HepG2 (cell line): ENCODE results near the gene MACROD2. TPM values are rescaled to one million over a fixed set of nuclear protein-coding genes. Genes with fewer than 3 reads are reported as not detected.

ENCODE experiments used
- ATAC-seq: fragments of 200-7000 bp; cut with Tn5 transposase; 3 replicates; pipeline ENCODE4 v1.9.1; 2020; ENCODE audit warnings: mild to moderate bottlenecking, moderate library complexity
- BruUV-seq: library from RNA; stranded (reverse); fragments of 400-500 nt; replicated peaks from 2 replicates; lab custom pipeline; 2021; lab: Mats Ljungman, UMichigan
- CTCF ChIA-PET: fragments of 300-600 bp; formaldehyde crosslinking; extraction: SDS; loops from one replicate; lab custom pipeline; 2021; ENCODE audit warnings: low total read pairs, inconsistent platforms, low intra/inter-chr PET ratio; lab: Yijun Ruan, JAX
- POLR2A ChIA-PET: fragments of 350-600 bp; sonication (Branson Sonifier 250); formaldehyde crosslinking; loops from one replicate; lab custom pipeline; 2020; ENCODE audit warnings: antibody characterized with exemption, inconsistent platforms; lab: Yijun Ruan, JAX
- DNase-seq: peaks from one replicate; pipeline ENCODE4 v3.0.0-alpha.2; 2015; ENCODE audit warnings: low spot score
- FAIRE-seq: peaks from 3 replicates; lab custom pipeline; 2011; peaks lifted over from hg19 to GRCh38; lab: Jason Lieb, UNC
- H2AFZ ChIP-seq: one replicate; pipeline ENCODE4 v1.6.1; 2011; ENCODE audit warnings: low read length, inconsistent platforms
- H3K27ac ChIP-seq: fragments of 300-600 bp; 3 replicates; pipeline ENCODE4 v1.8.0; 2011; ENCODE audit warnings: mixed run types, mild to moderate bottlenecking, mixed read lengths, low read length, inconsistent platforms; ENCODE audit not compliant: insufficient read depth; ENCODE audit errors: extremely low read length
- H3K27me3 ChIP-seq, 2 experiments: fragments of 200-600 bp in 1 of 2; 2 replicates in 1 of 2; 3 replicates in 1 of 2; pipeline versions ENCODE4 v1.6.0 to v1.8.0; 2011; ENCODE audit warnings: low read length in 2 of 2, mild to moderate bottlenecking in 2 of 2, moderate library complexity in 2 of 2, inconsistent platforms in 1 of 2; ENCODE audit not compliant: insufficient read depth in 2 of 2, control insufficient read depth in 1 of 2
- H3K36me3 ChIP-seq, 2 experiments: fragments of 200-600 bp in 1 of 2; replicated peaks in 1 of 2; 2 replicates in 1 of 2; 3 replicates in 1 of 2; pipeline versions ENCODE4 v1.5.1 to v1.8.0; 2011; ENCODE audit warnings: low read length in 2 of 2, inconsistent platforms in 1 of 2; ENCODE audit not compliant: insufficient read depth in 2 of 2, control insufficient read depth in 1 of 2
- H3K4me1 ChIP-seq: 2 replicates; pipeline ENCODE4 v1.5.1; 2012; ENCODE audit warnings: low read length, inconsistent platforms; ENCODE audit not compliant: insufficient read depth
- H3K4me2 ChIP-seq: 2 replicates; pipeline ENCODE4 v1.6.0; 2011; ENCODE audit warnings: low read depth, low read length, inconsistent platforms
- H3K4me3 ChIP-seq, 3 experiments: fragments of 200-600 bp in 1 of 3; sonication (generic), shearing (Covaris generic) in 1 of 3; replicated peaks in 1 of 3; 2 replicates each; pipeline ENCODE4 v1.5.1; 2011 to 2016; ENCODE audit warnings: low read length in 3 of 3, inconsistent platforms in 2 of 3, low read depth in 2 of 3, mild to moderate bottlenecking in 2 of 3, control low read depth in 1 of 3, mixed read lengths in 1 of 3; ENCODE audit not compliant: insufficient read depth in 1 of 3
- H3K79me2 ChIP-seq: one replicate; pipeline ENCODE4 v1.6.1; 2011; ENCODE audit warnings: low read length, inconsistent platforms; ENCODE audit not compliant: insufficient read depth
- H3K9ac ChIP-seq: 2 replicates; pipeline ENCODE4 v1.6.0; 2011; ENCODE audit warnings: mild to moderate bottlenecking, low read depth, low read length, inconsistent platforms; ENCODE audit not compliant: insufficient read depth
- H3K9me3 ChIP-seq: 2 replicates; pipeline ENCODE4 v1.5.1; 2012; ENCODE audit warnings: mild to moderate bottlenecking, low read length
- H4K20me1 ChIP-seq: 2 replicates; pipeline ENCODE4 v1.6.0; 2011; ENCODE audit warnings: inconsistent platforms, mild to moderate bottlenecking, low read length, moderate library complexity; ENCODE audit not compliant: insufficient read depth
- ATF7 ChIP-seq, 2 experiments: fragments of 450-650 bp in 1 of 2; sonication (generic) in 1 of 2; formaldehyde crosslinking in 1 of 2; IDR thresholded peaks; 2 replicates each; pipeline versions ENCODE4 v1.4.0 to v1.6.1; 2016 to 2020; ENCODE audit warnings: antibody characterized with exemption in 1 of 2, mild to moderate bottlenecking in 1 of 2, missing genetic modification reagents in 1 of 2
- BHLHE40 ChIP-seq: IDR thresholded peaks from 2 replicates; pipeline ENCODE4 v1.6.1; 2011; ENCODE audit warnings: low read length, improper control_type of control experiment
- IKZF1 ChIP-seq: fragments of 450-650 bp; IDR thresholded peaks from 2 replicates; pipeline ENCODE4 v1.7.1; 2016
- NPAS2 ChIP-seq: sonication (generic); formaldehyde crosslinking; IDR thresholded peaks from 2 replicates; pipeline ENCODE4 v1.8.0; 2022; ENCODE audit warnings: mild to moderate bottlenecking, missing genetic modification reagents, borderline replicate concordance
- PAF1 ChIP-seq: IDR thresholded peaks from 2 replicates; pipeline ENCODE4 v1.6.1; 2016; ENCODE audit warnings: missing genetic modification reagents, missing compliant biosample characterization
- ZFP36 ChIP-seq: fragments of 150-350 bp; IDR thresholded peaks from 2 replicates; pipeline ENCODE4 v1.6.1; 2018; ENCODE audit warnings: borderline replicate concordance, low read length, low read depth; ENCODE audit not compliant: partially characterized antibody
- ZMYM4 ChIP-seq: sonication (generic); formaldehyde crosslinking; IDR thresholded peaks from 2 replicates; pipeline ENCODE4 v1.8.1; 2023; ENCODE audit warnings: mild to moderate bottlenecking, missing genetic modification reagents
- ZNF333 ChIP-seq: sonication (generic); formaldehyde crosslinking; IDR thresholded peaks from 2 replicates; pipeline ENCODE4 v1.4.0; 2020; ENCODE audit warnings: mild to moderate bottlenecking, missing genetic modification reagents, borderline replicate concordance
- ZNF335 ChIP-seq: sonication (generic); formaldehyde crosslinking; IDR thresholded peaks from 2 replicates; pipeline ENCODE4 v1.4.0; 2020; ENCODE audit warnings: missing genetic modification reagents
- ZNF629 ChIP-seq: sonication (generic); formaldehyde crosslinking; conservative IDR thresholded peaks from 2 replicates; pipeline ENCODE4 v1.5.0; 2020; ENCODE audit warnings: missing genetic modification reagents
- WGBS: methylation state at CpG from one replicate; pipeline ENCODE4 v1.1.6; 2017; ENCODE audit warnings: low lambda C conversion rate; 5-methylcytosine and 5-hydroxymethylcytosine counted together
- in situ Hi-C: cut with HindIII; loops from 2 replicates; pipeline ENCODE4 v1.10.0; 2017; ENCODE audit warnings: low pct_unique_long_range_greater_than_20kb; ENCODE audit not compliant: extremely low pct_ligation_motif_present
- intact Hi-C: fragments of 100-400 bp; cut with micrococcal nuclease; formaldehyde crosslinking; loops from one replicate; pipeline ENCODE4 v1.10.0; 2022; ENCODE audit not compliant: unreplicated experiment
- polyA plus RNA-seq, 8 experiments: library from polyadenylated mRNA; depleted of rRNA in 3 of 8; stranded (reverse) in 7 of 8; unstranded in 1 of 8; fragments of >200 nt; fragmentation: Illumina TruSeq in 4 of 8; extraction: Trizol in 4 of 8; gene quantifications; 2 replicates each; pipeline versions ENCODE4 v1.2.1 to v1.2.3, GENCODE V29; 2011 to 2016; ENCODE audit warnings: low read depth in 4 of 8, missing spikeins in 1 of 8, mixed read lengths in 1 of 8; ENCODE audit not compliant: insufficient read depth in 1 of 8
- total RNA-seq, 5 experiments: library from RNA; depleted of rRNA; stranded (reverse); fragments of >200 nt; fragmentation: Illumina TruSeq; extraction: Trizol; gene quantifications; 2 replicates each; pipeline ENCODE4 v1.2.3, GENCODE V29; 2016; ENCODE audit warnings: low read depth in 1 of 5
- TF ChIP-seq, protein P1 (sequence below): sonication (generic); formaldehyde crosslinking; IDR thresholded peaks from 2 replicates; pipeline ENCODE4 v1.5.1; 2020; ENCODE audit warnings: mild to moderate bottlenecking, missing genetic modification reagents, borderline replicate concordance
- TF ChIP-seq, protein P2 (sequence below): IDR thresholded peaks from 2 replicates; pipeline ENCODE4 v1.6.1; 2018; ENCODE audit warnings: missing genetic modification reagents

Gene MACROD2
- total and polyA plus RNA-seq, 2 of the 13 experiments (the other 11 are each of a cell fraction or from before 2014, with no cell fraction given), result 0.13 to 0.51 TPM

DNA sequence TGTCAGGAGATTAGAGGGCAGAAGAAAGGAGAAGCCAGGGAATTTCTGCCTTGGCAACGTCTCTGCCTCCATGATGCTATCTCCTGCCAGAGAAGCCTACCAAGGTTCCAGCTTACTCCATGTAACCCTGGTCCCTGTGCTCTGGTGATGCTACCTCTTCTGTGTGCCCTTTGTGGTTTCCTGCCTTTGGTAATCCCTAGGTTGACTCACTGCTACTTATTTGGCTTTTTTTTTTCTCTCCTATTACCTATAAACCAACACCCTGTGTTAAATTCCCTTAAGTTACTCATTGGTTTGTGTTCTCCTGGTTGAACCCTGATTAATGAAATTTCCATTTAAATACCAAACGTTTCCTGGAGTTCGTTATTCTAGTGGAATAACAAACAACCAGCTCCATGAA is 869.9 kb downstream of the MACROD2 start:
- ChIA-PET POLR2A (no interaction called here), CTCF (no interaction called here)
- no peak for DNase-seq
- no peaks in the 10 kb centered on the region for H4K20me1 ChIP-seq
- TF ChIP-seq, protein P1, sequence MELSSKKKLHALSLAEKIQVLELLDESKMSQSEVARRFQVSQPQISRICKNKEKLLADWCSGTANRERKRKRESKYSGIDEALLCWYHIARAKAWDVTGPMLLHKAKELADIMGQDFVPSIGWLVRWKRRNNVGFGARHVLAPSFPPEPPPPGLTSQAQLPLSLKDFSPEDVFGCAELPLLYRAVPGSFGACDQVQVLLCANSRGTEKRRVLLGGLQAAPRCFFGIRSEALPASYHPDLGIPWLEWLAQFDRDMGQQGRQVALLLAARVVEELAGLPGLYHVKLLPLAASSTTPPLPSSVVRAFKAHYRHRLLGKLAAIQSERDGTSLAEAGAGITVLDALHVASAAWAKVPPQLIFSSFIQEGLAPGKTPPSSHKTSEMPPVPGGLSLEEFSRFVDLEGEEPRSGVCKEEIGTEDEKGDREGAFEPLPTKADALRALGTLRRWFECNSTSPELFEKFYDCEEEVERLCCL (CRISPR knock-in tag), result no peak
- TF ChIP-seq ZNF629 (CRISPR knock-in tag) (no peak), BHLHE40 (no peak), PAF1 (CRISPR knock-in tag) (no peak), ZFP36 (no peak), IKZF1 (no peak), ZNF335 (CRISPR knock-in tag) (no peak)
- TF ChIP-seq, all 625 proteins: peak for 0
- no peaks in the 10 kb centered on the region for H3K79me2 ChIP-seq
- in situ Hi-C loops, result no loop called here
- intact Hi-C loops, result no loop called here
- no peak overlapping the region for H3K4me3 ChIP-seq
- H3K9me3 ChIP-seq, result no peaks in the 10 kb centered on the region
- WGBS, result 11% methylated on average over 3 of the region's 3 CpGs
- no peaks in the 10 kb centered on the region for H3K36me3 ChIP-seq
- ATAC-seq (no peak), FAIRE-seq (no peak)
- H3K9ac ChIP-seq, result no peak overlapping the region
- H3K27me3 ChIP-seq, result no peaks in the 10 kb centered on the region
- no TSS peak for BruUV-seq
- H3K4me2 ChIP-seq, result no peak overlapping the region
- H2AFZ ChIP-seq, result no peak overlapping the region
- H3K4me1 ChIP-seq, result peaks cover 22% of the 10 kb centered on the region
- H3K27ac ChIP-seq, result no peak overlapping the region

DNA sequence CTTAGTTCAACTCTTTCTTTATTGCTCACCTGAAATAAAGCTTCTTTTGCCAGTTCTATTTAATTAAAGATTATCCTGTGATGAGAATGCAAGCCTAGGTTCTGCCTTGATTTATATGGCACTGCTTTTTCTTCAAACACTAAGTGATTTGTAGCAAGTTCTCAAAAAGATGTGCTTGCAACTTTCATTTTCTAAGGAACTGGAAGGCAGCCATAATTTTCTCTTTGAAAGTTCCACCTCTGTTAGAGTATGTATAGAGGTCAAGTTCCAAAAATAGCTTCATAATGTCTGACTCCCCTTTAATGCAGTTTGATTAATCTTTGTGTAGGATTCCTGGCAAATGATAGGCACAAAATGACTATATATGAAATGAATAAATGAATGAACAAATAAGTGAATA is 870.4 kb downstream of the MACROD2 start:
- Histone ChIP-seq H3K4me2 (no peak overlapping the region), H3K27ac (no peak overlapping the region), H3K36me3 (no peaks in the 10 kb centered on the region), H3K4me1 (peaks cover 22% of the 10 kb centered on the region), H3K9ac (no peak overlapping the region), H3K4me3 (no peak overlapping the region), H2AFZ (no peak overlapping the region), H4K20me1 (no peaks in the 10 kb centered on the region), H3K27me3 (no peaks in the 10 kb centered on the region), H3K79me2 (no peaks in the 10 kb centered on the region), H3K9me3 (no peaks in the 10 kb centered on the region)
- DNase-seq, result no peak
- ChIA-PET POLR2A (no interaction called here), CTCF (no interaction called here)
- intact Hi-C loops, result no loop called here
- BruUV-seq, result no TSS peak
- ATAC-seq, result no peak
- FAIRE-seq, result no peak
- in situ Hi-C loops, result no loop called here
- TF ChIP-seq, protein P2, sequence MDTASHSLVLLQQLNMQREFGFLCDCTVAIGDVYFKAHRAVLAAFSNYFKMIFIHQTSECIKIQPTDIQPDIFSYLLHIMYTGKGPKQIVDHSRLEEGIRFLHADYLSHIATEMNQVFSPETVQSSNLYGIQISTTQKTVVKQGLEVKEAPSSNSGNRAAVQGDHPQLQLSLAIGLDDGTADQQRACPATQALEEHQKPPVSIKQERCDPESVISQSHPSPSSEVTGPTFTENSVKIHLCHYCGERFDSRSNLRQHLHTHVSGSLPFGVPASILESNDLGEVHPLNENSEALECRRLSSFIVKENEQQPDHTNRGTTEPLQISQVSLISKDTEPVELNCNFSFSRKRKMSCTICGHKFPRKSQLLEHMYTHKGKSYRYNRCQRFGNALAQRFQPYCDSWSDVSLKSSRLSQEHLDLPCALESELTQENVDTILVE (CRISPR knock-in tag), result no peak
- TF ChIP-seq ZNF333 (CRISPR knock-in tag), result no peak
- no peak for TF ChIP-seq ZMYM4 (CRISPR knock-in tag)
- TF ChIP-seq ATF7 (IDR thresholded peaks at IDR 0.05), result no peak
- TF ChIP-seq ATF7 (CRISPR knock-in tag; IDR thresholded peaks at IDR 0.05), result no peak
- no peak for TF ChIP-seq NPAS2 (CRISPR knock-in tag)
